NCI-H1417 treated with DMSO at 0.1 percent for 48 hours (cell line): ENCODE measurements around the gene KSR1.

ENCODE experiments used
- DNase-seq: peaks from one replicate; lab custom pipeline; 2025; lab: John Stamatoyannopoulos, UW

Gene KSR1

DNA sequence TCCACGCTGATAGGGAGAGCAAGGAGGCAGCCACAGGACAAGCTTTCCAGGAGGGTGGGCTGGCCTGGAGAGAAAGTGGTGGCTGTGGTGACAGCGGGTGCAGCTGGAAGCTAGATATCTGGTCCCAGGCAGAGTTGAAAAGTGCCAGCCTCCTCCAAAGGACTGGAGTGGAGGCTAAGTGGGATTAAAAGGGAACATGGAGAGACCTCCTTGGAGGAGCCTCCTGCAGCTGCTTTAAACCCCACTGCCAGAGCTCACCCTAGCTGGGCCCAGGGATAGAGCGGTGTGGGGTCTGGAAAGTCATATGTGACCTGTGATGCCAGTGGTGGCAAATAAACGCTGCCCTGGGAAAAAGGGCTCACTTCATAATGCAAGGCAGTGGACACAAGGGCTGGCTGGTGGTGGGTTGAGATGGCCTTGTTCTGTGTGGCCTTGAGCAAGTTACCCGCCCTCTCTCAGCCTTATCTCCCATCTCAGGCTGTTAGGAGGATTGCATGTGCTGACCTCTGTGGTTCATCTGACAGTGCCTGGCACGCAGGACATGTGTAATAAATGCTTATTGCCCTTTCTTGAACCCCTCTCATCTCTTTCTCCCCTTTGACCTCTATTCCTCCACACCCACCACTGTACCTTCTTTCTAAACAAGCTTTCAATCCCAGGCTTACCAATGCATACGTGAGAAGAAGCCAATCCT lies 113.8 kb downstream of the KSR1 start:
- no peak for DNase-seq

DNA sequence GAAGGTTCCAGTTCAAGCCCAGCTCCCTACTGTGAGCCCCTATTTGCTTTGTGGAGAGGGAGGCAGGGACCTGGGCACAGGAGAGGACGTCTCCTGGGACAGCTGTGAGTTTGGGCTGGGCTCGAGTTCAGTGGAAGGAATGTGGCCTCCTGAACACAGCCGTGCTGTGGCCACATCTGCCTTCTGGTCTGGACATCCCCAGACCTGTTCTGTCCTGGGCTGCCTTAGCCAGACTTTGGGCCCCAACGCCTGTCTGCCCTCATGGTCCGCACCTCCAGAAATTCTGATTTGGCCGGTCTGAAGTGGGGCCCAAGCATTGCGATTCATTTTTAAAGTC lies 114.3 kb downstream of the KSR1 start:
- DNase-seq: no peak

DNA sequence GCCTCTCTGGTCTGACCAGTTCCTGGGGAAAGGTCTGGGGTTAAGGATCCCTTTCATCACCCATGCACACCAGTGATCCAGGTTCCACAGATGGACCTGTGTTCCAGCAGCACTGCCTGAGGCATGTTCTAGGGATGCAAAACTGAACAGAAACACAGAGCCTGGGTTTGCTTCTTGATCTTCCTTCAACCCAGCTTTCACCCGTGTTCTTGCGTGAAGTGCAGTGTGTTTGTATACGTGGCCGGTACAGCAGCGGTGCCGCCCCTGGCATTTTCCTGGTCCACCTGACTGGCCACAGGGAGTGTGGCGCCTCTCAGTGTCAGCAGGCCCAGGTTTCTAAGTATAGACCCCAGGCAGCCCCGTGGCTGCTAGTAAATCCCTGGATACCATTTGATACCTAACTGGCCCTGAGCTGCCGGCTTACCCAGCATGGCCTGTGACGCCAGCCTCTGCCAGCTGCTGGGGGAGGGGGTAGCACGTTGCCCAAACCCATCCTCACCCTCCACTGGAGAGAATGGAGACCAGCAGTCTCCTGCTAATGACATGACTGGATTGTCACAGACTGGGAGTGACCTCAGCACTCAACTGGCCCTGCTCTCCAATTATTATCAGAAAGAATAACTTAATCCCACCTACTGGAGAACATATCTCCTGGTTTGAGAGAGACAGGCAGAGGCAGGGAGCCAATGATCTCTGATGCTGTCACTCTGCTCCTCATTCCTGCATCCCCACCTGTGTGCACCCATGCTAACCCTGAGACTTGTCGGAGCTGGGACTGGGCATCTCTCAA lies 115.5 kb downstream of the KSR1 start:
- DNase-seq: no peak

DNA sequence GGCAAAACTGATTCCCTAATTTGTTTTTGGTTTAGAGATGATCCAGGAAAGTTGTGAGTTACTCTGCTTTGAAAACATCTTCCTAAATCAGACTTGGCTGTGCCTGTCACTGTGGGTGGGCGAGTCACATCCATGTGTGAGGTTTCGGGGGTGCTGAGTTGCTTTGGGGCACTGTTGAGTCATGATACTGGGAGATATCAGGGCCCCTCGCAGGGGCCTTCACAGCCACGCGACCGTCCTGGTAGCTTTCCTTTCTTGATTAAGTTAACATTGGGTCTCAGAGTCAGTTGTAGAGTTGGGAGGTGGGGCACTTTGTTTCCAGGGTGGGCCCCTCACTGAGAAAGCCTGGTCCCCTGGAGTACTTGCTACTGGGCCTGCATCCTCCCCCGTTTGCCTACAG lies 116.4 kb downstream of the KSR1 start:
- no peak for DNase-seq

DNA sequence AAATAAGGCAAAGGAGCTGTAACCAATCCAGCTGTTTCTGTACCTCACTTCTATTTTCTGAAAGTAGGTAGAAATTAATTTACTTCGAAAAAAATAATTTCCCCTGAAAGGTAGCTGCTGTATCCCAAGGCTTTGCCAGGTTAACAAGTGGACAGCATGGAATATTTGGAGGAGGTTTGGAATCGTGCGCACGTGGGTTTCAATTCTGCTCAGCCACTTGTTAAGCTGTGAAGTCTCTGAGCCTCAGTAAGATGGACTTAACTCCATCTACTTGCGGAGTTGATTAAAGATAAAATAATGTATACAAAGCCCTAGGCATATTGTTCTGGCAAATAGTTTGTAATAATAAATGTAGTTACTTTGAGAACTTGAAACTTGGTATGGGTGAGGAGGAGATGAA lies 117.3 kb downstream of the KSR1 start:
- no peak for DNase-seq

DNA sequence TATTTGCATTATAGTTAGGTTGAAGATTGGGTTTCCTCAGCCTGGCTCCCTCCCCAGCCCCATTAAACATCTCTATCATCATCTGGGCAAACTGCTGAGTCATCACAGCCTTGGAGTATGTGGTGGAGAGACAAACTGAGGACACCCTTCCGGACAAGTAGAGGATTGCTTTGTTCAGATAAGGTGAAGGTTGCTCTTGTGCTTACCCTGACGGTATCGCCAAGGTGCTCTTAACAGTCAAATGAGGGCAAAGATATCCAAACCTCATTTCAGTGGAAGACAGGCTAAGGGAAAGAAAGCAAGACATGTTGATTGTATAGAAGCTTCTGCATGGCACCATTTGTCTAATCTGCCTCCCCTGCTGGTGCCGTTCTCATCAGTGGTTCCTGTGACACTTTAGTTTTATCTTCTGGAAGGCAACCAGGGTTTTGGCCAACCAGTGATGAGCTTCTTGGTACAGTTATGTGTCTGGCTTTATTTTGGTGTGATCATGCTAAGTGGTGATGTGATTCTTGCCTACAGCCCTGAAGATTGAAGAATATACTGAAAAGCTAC lies 117.8 kb downstream of the KSR1 start:
- DNase-seq: no peak

DNA sequence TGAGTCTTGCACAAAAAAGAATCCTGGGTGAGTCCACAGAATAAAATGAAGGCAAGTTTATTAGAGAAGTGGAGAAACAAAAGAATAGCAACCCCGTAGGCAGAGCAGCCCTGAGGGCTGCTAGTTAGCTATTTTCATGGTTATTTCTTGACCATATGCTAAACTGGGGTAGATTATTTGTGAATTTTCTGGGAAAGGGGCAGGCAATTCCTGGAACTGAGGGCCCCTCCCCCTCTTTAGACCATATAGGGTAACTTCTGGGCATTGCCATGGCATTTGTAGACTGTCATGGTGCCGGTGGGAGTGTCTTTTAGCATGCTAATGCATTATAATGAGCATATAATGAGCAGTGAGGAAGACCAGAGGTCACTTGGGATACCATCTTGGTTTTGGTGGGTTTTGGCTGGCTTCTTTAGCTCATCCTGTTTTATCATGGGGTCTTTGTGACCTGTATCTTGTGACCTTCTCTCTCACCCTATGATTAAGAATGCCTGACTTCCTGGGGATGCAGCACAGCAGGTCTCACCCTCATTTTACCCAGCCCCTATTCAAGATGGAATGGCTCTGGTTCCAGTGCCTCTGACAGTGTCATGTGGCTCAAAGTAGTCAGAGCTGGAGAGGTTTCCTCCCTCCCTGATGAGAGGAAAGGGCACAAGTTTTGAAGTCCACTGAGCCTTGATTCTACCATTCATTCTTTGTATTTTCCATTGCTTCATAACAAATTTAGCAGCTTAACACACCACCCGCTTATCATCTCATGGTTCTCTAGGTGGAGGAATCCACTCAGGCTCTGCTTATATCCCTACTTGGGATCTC lies 119.1 kb downstream of the KSR1 start:
- no peak for DNase-seq

DNA sequence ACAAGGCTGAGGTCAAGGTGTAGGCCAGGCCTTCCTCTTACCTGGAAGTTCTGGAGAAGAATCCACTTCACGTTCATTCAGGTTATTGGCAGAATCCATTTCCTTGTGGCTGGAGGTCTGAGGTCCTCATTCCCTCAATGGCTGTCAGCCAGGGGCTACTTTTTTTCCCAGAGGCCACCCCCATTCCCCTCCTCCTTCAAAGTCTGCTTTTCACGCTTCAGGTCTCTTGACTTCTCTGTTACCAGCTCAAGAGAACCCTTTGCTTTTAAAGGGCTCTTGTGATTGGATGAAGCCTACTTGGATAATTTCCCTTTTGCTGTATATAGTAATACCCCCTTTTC lies 119.6 kb downstream of the KSR1 start:
- no peak for DNase-seq

DNA sequence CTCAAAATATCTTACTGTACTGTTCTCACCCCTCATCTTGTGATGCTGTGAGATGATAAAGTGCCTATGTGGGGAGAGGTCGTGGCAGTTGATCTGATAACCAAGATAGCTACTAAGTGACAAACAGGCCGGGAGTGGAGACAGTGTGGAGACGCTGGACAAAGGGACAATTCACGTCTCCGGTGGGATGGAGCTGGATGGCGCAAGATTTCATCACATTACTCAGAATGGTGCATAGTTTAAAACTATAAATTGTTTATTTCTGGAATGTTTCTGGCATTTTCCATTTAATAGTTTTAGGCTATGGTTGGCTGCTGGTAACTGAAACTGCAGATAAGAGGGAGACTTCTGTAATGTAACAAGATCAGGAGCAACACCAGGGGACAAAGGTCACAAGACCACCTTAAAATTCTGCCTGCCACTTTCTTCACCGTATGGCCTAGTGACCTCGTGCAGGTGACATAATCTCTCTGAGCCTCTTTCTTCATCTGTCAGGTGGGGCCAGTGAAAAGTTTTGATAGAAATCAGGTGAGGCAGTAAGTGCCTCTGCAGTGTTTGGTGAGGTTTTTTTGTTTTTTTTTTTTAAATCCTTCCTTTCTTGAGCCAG lies 120.3 kb downstream of the KSR1 start:
- DNase-seq: no peak

DNA sequence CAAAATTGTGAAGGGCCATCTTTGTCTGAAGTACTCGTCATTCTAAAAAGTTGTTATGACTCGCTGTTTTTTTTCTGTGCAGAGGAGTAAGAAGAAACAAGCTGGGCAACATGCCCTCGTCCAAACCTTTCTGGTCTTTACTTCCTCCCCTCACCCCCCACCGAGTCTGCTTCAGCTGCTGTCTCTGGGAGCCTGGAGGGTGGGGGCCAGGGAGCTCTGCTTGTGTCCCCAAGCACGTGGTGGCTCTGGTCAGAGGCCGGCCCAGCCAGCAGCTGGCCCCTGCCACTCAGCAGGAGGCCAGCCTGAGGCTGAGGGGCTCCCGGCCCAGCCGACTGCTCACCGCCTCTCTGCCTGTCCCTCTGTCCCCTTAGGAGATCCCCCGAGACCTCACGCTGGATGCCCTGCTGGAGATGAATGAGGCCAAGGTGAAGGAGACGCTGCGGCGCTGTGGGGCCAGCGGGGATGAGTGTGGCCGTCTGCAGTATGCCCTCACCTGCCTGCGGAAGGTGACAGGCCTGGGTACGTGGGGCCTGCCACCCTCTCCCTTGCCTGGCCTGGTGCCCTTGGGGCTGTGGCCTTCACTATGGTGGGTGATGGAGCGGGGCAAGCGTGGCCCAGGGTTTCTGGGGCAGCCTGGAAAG lies 121.0 kb downstream of the KSR1 start:
- no peak for DNase-seq

DNA sequence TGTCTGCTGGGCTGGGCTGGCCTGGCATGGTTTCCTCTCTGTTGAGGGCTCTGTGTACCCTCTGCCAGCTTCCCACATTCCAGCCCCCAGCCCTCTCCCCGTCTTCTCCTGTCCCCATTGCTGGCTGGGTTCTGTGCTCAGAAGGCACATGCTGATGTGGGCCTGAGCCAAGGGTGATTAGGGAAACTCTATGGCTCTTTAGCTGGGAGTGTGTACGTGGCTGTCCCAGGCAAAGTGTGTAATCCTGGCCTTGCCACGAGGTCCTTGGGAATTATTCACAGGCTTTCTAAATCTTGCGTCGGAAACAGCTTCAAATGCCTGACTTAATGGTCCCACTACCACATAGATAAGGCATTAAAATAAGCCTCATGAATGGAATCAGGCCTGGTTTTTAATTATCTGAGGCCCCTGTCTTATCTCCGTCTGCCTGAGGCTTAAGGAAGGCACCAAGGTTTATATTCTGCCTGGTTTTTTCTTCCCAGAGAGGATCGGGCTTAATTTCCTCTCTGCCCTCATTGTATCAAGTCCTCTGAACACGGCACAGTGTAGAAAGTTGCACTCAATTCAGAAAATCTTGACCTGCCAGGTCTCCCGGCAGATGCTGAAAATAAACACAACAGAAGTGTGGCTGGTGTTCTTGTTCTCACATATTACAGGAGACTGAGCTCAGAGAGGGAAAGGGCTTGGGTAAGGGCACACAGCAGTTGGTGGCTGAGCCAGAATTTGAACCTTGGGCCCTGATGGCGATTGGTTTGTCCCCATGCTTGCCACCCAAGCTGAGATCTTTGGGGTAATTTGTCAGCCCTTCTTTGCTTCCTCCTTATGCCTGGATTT lies 121.9 kb downstream of the KSR1 start:
- no peak for DNase-seq

DNA sequence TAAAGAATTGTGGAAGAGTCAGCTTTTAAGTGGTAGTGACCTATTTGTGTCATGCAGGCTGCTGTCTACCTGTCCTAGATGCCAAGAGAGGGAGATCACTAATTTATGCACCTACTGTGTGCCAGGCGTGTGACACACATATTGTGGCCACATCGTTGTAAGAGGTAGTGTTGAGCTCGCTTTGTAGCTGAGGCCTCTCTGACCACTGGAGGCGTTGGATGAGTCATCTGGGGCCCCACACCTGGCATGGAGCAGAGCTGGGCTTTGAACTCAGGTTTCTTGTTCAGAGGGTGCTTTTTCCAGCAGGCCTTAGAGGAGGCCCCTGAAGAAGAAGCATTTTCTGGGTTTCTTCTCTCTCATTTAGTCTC lies 122.5 kb downstream of the KSR1 start:
- DNase-seq: no peak

DNA sequence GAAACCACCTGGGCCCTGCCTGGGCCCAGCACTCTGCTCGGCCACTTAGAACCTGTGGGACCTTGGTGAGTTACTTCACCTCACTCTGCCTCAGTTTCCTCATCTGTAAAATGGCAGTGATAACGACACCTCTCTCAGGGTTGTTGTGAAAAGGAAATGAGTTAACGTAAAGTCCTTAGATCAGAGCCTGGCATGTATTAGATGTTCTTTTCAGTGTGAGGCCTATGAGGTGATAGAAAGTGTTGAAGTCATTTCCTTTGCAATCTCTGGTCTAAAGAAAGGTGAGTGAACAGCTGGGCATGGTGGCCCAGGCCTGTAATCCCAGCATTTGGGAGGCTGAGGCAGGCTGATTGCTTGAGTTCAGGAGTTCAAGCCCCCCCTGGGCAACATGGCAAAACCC lies 123.1 kb downstream of the KSR1 start:
- no peak for DNase-seq

DNA sequence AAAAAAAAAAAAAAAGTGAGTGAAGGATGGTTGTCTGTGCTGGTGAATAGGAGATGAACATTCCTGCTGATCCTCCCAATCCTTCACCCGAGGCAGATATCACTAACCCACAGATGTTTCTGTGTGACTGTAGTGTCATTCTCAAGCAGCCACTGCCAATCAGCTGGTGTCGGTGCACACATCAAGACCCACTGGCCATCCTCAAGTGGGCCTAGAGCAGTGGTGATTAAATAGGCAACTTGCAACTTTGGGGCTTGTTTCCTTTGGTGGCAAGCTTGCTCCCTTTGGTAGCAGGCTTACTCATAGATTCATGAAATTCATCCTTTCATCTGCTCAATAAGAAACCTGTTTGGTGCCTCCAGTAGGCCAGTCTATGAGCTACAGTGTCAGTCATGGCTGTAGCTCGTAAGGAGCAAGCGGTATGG lies 123.7 kb downstream of the KSR1 start:
- no peak for DNase-seq

DNA sequence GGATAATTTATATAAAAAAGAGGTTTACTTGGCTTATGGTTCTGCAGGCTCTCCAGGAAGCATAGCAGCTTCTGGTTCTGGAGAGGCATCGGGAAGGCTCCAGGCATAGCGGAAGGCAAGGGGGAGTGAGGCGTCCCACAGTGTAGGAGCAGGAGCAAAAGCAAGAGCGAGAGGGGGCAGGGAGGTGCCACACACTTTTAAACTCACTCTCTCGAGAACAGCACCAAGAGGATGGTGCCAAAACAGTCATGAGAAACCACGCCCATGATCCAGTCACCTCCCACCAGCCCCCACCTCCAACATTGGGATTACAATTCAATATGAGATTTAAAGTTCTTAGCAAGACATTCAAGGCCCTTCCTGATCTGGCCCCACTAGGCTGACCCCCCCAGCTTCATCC lies 124.8 kb downstream of the KSR1 start:
- DNase-seq: no peak

DNA sequence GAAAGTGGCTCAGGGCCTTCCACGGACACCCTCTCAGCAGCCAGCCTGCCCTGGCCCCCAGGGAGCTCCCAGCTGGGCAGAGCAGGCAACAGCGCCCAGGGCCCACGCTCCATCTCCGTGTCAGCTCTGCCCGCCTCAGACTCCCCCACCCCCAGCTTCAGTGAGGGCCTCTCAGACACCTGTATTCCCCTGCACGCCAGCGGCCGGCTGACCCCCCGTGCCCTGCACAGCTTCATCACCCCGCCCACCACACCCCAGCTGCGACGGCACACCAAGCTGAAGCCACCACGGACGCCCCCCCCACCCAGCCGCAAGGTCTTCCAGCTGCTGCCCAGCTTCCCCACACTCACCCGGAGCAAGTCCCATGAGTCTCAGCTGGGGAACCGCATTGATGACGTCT lies 126.4 kb downstream of the KSR1 start:
- DNase-seq: no peak

DNA sequence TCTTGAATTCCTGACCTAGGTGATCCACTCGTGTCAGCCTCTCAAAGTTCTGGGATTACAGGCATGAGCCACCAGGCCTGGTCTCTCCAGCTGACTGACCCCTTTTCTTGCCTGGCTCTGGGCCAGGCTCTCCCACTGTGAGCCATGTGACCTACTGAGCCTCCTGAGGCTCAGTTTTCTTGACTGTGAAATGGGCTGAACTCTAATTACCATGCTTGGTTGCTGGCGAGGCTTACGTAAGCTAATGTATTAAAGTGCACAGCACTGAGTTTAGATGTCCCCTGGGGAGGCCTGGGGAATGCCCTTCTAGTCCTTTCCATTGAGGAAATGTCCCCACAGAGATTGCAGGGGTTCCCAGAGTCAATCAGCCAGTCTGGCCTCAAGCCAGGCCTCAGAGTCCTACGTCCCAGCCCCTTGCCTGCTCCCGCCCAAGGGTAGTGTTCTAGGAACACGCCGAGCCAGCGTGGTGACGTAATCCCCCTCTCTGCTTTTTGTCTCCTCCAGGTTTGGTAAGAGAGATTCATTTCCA lies 129.0 kb downstream of the KSR1 start:
- DNase-seq: no peak

DNA sequence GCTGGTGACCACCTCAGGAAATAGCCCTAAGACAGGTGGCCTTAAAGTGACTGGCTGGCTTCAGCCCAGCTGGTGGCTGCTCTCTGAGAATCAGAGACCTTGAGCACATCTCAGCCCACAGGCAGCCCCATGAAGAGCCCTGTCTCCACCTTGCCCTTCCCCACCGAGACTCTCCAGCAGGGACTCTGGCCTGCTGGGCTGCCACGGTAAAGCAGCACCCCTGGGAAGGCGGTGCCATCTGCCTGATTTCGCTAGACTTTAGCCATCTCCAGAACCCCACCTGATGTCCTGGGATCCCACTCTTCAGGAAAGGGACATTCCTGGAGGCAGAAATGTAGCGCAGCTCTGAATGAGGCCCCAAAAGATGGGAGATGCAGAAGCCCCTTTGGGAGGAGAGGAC lies 129.5 kb downstream of the KSR1 start:
- DNase-seq: no peak

DNA sequence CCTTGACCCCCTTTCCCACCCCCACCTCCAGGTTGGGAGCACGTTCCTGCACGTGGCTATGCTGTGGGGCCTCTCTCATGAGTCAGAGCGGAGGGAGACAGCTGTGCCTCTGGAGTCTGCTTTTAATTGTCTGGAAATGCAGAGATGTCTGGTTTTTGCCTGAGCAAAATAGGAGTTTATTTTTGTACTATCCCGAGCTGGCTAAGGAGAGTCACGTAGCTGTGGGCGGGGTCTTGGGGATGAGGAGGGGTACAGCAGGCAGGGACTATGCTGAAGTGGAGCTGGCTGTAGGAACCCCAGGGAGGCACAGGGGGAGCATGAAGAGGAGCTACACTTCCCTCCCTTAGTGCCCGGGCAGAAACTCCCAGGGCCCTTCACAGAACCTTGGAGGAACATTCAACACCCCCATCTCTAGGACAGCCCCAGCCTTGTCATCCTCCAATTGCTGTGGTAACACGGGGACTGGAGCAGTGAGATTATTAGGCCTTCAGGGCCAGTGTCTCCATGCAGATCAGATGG lies 130.0 kb downstream of the KSR1 start:
- no peak for DNase-seq

DNA sequence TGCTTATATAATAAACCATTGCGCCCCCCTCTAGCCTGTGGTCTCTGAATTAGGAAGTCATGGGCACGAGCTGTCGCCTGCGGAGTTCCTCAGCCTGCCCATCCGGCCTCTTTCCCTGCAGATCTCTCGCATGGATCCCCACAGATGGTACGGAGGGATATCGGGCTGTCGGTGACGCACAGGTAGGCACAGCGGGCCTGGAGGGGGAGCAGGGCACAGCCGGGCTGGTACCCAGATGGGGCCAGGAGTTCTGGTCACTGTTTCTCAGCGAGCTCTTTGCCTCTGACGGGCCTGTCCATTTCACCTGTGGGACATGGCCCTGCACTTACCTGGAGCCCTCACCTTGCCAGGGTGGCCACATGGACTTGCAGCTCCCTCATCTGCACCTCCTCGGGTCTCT lies 132.1 kb downstream of the KSR1 start:
- DNase-seq: no peak

DNA sequence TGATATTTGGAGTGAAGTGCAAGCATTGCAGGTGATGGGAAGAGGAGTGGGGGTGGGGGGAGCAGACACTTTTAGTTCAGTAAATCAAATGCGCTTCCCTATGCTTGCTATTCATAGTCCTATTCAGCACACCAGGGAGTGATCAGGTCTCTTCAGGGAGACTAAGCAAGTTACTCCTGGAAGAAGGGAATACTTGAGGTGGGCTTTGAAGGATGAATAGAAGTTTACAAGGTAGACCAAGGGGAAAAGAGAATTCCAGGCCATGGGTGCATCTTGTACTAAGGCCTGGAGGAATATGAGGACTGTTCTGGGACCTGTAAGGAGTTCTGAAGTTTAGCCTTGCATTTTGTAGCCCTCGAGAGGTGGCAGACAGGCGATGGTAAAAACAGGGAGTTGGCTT lies 134.6 kb downstream of the KSR1 start:
- DNase-seq: no peak
